Breast epithelium (tissue), 3 donors: ENCODE data around the gene KCNH5.

Source experiments
- CTCF ChIP-seq, 3 donors: fragments of 450-650 bp; IDR thresholded peaks; one replicate each; pipeline ENCODE4 v1.5.1; 2016 to 2017; ENCODE audit warnings: antibody characterized with exemption in 3 of 3, mild to moderate bottlenecking in 3 of 3, moderate library complexity in 3 of 3
- POLR2A ChIP-seq: fragments of 450-650 bp; IDR thresholded peaks from one replicate; pipeline ENCODE4 v1.6.1; 2016; ENCODE audit warnings: antibody characterized with exemption, mild to moderate bottlenecking, moderate library complexity
- POLR2AphosphoS5 ChIP-seq, 3 donors: sonication (generic); formaldehyde crosslinking; IDR thresholded peaks; one replicate each; pipeline ENCODE4 v1.6.1; 2017; ENCODE audit warnings: antibody characterized with exemption in 3 of 3

- TF ChIP-seq CTCF (IDR thresholded peaks at IDR 0.05), result no peak
- TF ChIP-seq POLR2A, result no peak
- TF ChIP-seq POLR2AphosphoS5 (IDR thresholded peaks at IDR 0.05), result no peak
Observed at GRCh38 chr14:63088865-63089264, 43.6 kb upstream of the KCNH5 start.
